HG03354 (cell line): Measurements from ENCODE around the gene MPPED1.

Source experiments
- ATAC-seq: cut with Tn5 transposase; IDR thresholded peaks from one replicate; pipeline ENCODE4 v1.9.1; 2021; ENCODE audit warnings: mild to moderate bottlenecking; ENCODE audit not compliant: unreplicated experiment, poor library complexity, severe bottlenecking

The MPPED1 gene

GRCh38 chr22:43533156-43533530 is 121.3 kb downstream of the MPPED1 start:
- ATAC-seq = no peak

- no peak for ATAC-seq
Observed at GRCh38 chr22:43533656-43534428, 122.0 kb downstream of the MPPED1 start.

GRCh38 chr22:43534916-43535315 is 123.1 kb downstream of the MPPED1 start:
- ATAC-seq = no peak

GRCh38 chr22:43535336-43535735 is 123.5 kb downstream of the MPPED1 start:
- no peak for ATAC-seq

- ATAC-seq = no peak
Observed at GRCh38 chr22:43535741-43536140, 123.9 kb downstream of the MPPED1 start.

- ATAC-seq = no peak
Observed at GRCh38 chr22:43537019-43537585, 125.3 kb downstream of the MPPED1 start.

GRCh38 chr22:43539572-43540528 is 128.0 kb downstream of the MPPED1 start:
- no peak for ATAC-seq

- ATAC-seq = no peak
Observed at GRCh38 chr22:43540529-43540923, 128.7 kb downstream of the MPPED1 start.

GRCh38 chr22:43541022-43541421 is 129.2 kb downstream of the MPPED1 start:
- ATAC-seq = no peak

- ATAC-seq = no peak
Observed at GRCh38 chr22:43541462-43542407, 129.9 kb downstream of the MPPED1 start.

- no peak for ATAC-seq
Observed at GRCh38 chr22:43542681-43543521, 131.1 kb downstream of the MPPED1 start.

GRCh38 chr22:43543522-43544288 is 131.9 kb downstream of the MPPED1 start:
- no peak for ATAC-seq

GRCh38 chr22:43544289-43544673 is 132.5 kb downstream of the MPPED1 start:
- no peak for ATAC-seq

GRCh38 chr22:43546186-43546585 is 134.4 kb downstream of the MPPED1 start:
- ATAC-seq = no peak

- no peak for ATAC-seq
Observed at GRCh38 chr22:43550024-43550620, 138.3 kb downstream of the MPPED1 start.

- no peak for ATAC-seq
Observed at GRCh38 chr22:43550672-43551071, 138.9 kb downstream of the MPPED1 start.

- ATAC-seq = no peak
Observed at GRCh38 chr22:43553451-43554258, 141.8 kb downstream of the MPPED1 start.
